Liver (tissue), 9 donors: ENCODE measurements around the gene PARD3. TPM values are rescaled to one million over a fixed set of nuclear protein-coding genes. Genes with fewer than 3 reads are reported as not detected.

Experiments
- DNase-seq: peaks from one replicate; pipeline ENCODE4 v3.0.0-alpha.2; 2017; ENCODE audit warnings: low spot score
- H3K27ac ChIP-seq, 2 donors: one replicate each; pipeline ENCODE4 v1.7.0; 2013; ENCODE audit warnings: inconsistent platforms in 2 of 2, low read length in 2 of 2, control low read depth in 1 of 2, low read depth in 1 of 2, mild to moderate bottlenecking in 1 of 2
- H3K27me3 ChIP-seq, 4 donors: one replicate each; pipeline versions ENCODE4 v1.6.1 to v1.7.0; 2013; ENCODE audit warnings: low read length in 3 of 4, inconsistent platforms in 1 of 4, mild to moderate bottlenecking in 1 of 4, moderate library complexity in 1 of 4; ENCODE audit not compliant: control insufficient read depth in 4 of 4, insufficient read depth in 4 of 4
- H3K36me3 ChIP-seq, 4 donors: one replicate each; pipeline versions ENCODE4 v1.6.1 to v1.7.0; 2013; ENCODE audit warnings: low read length in 3 of 4, mild to moderate bottlenecking in 3 of 4, low read depth in 1 of 4, moderate library complexity in 1 of 4; ENCODE audit not compliant: control insufficient read depth in 4 of 4, insufficient read depth in 3 of 4
- H3K4me1 ChIP-seq, 4 donors: one replicate each; pipeline versions ENCODE4 v1.6.1 to v1.7.0; 2013; ENCODE audit warnings: low read length in 3 of 4, mild to moderate bottlenecking in 3 of 4, moderate library complexity in 1 of 4; ENCODE audit not compliant: control insufficient read depth in 4 of 4, insufficient read depth in 4 of 4
- H3K4me3 ChIP-seq, 3 donors: one replicate each; pipeline versions ENCODE4 v1.6.1 to v1.7.0; 2013; ENCODE audit warnings: low read length in 3 of 3, control low read depth in 1 of 3, low read depth in 1 of 3, mild to moderate bottlenecking in 1 of 3
- H3K9ac ChIP-seq, 2 donors: one replicate each; pipeline ENCODE4 v1.7.0; 2013; ENCODE audit warnings: low read length in 2 of 2, mild to moderate bottlenecking in 2 of 2, moderate library complexity in 2 of 2, control low read depth in 1 of 2, low read depth in 1 of 2
- H3K9me3 ChIP-seq, 4 donors: one replicate each; pipeline versions ENCODE4 v1.6.1 to v1.7.0; 2013; ENCODE audit warnings: low read length in 3 of 4; ENCODE audit not compliant: control insufficient read depth in 4 of 4
- ATF3 ChIP-seq: IDR thresholded peaks from 2 replicates; pipeline ENCODE4 v1.6.1; 2016; ENCODE audit warnings: antibody characterized with exemption
- CTCF ChIP-seq: fragments of 150-350 bp; IDR thresholded peaks from 2 replicates; pipeline ENCODE4 v1.5.1; 2017; ENCODE audit warnings: improper control_type of control experiment, low read depth, low read length; ENCODE audit not compliant: missing input control
- EGR1 ChIP-seq, 2 donors: IDR thresholded peaks; 2 replicates each; pipeline ENCODE4 v1.6.1; 2016 to 2018; ENCODE audit warnings: antibody characterized with exemption in 2 of 2, low read depth in 2 of 2
- FOXA1 ChIP-seq: IDR thresholded peaks from 2 replicates; pipeline ENCODE4 v1.6.1; 2016; ENCODE audit warnings: antibody characterized with exemption
- FOXA2 ChIP-seq: IDR thresholded peaks from 2 replicates; pipeline ENCODE4 v1.6.1; 2016; ENCODE audit warnings: antibody characterized with exemption
- HNF4A ChIP-seq, 2 donors: conservative IDR thresholded peaks; 2 replicates each; pipeline ENCODE4 v1.6.1; 2016; ENCODE audit warnings: antibody characterized with exemption in 2 of 2, mild to moderate bottlenecking in 2 of 2
- HNF4G ChIP-seq: IDR thresholded peaks from 2 replicates; pipeline ENCODE4 v1.6.1; 2016; ENCODE audit warnings: antibody characterized with exemption
- JUND ChIP-seq, 2 donors: IDR thresholded peaks; 2 replicates each; pipeline ENCODE4 v1.6.1; 2016; ENCODE audit warnings: antibody characterized with exemption in 2 of 2
- NR2F2 ChIP-seq: IDR thresholded peaks from 2 replicates; pipeline ENCODE4 v1.6.1; 2016; ENCODE audit warnings: antibody characterized with exemption
- RAD21 ChIP-seq, 2 donors: IDR thresholded peaks; 2 replicates each; pipeline ENCODE4 v1.6.1; 2016; ENCODE audit warnings: antibody characterized with exemption in 2 of 2, mild to moderate bottlenecking in 2 of 2
- RXRA ChIP-seq, 2 donors: IDR thresholded peaks; 2 replicates each; pipeline ENCODE4 v1.6.1; 2017 to 2018; ENCODE audit warnings: antibody characterized with exemption in 2 of 2, mild to moderate bottlenecking in 1 of 2
- SP1 ChIP-seq: IDR thresholded peaks from 2 replicates; pipeline ENCODE4 v1.6.1; 2018; ENCODE audit warnings: antibody characterized with exemption, mild to moderate bottlenecking
- TAF1 ChIP-seq: conservative IDR thresholded peaks from 2 replicates; pipeline ENCODE4 v1.6.1; 2016; ENCODE audit warnings: antibody characterized with exemption, mild to moderate bottlenecking
- YY1 ChIP-seq: IDR thresholded peaks from 2 replicates; pipeline ENCODE4 v1.6.1; 2016; ENCODE audit warnings: antibody characterized with exemption, mild to moderate bottlenecking
- ZBTB33 ChIP-seq: IDR thresholded peaks from 2 replicates; pipeline ENCODE4 v1.6.1; 2016; ENCODE audit warnings: antibody characterized with exemption
- WGBS: extraction: QIAGEN DNeasy Blood & Tissue Kit; methylation state at CpG from one replicate; pipeline ENCODE4 v1.1.7; 2013; 5-methylcytosine and 5-hydroxymethylcytosine counted together
- polyA plus RNA-seq, 2 donors: library from polyadenylated mRNA; stranded (reverse) in 1 of 2; unstranded in 1 of 2; fragments of 200-250 nt in 1 of 2; fragments of >200 nt in 1 of 2; fragmentation: Nextera tagmentation in 1 of 2; extraction: Ambion mirVana in 1 of 2; gene quantifications; one replicate each; pipeline versions ENCODE4 v1.2.1 to v1.2.3, GENCODE V29; 2013 to 2015
- total RNA-seq, 2 donors: library from RNA; depleted of rRNA; stranded (reverse); fragments of >200 nt; gene quantifications; one replicate each; pipeline ENCODE4 v1.2.3, GENCODE V29; 2014
- TF ChIP-seq, protein P1 (sequence below): IDR thresholded peaks from 2 replicates; pipeline ENCODE4 v1.6.1; 2016; ENCODE audit warnings: antibody characterized with exemption
- TF ChIP-seq, protein P2 (sequence below): IDR thresholded peaks from 2 replicates; pipeline ENCODE4 v1.6.1; 2016; ENCODE audit warnings: antibody characterized with exemption, mild to moderate bottlenecking
- donor health status: healthy.
- donor health status: healthy.
- donor health status: healthy.
- donor health status: healthy.
- donor health status: healthy.

The PARD3 gene
- total and polyA plus RNA-seq, 4 donors = 12.3 to 43.8 (median 13.5) TPM

- Histone ChIP-seq H3K27me3 (no peaks in the 10 kb centered on the region), H3K4me1 (peaks cover 0 to 15% (median 0%) of the 10 kb centered on the region in 4 donors), H3K27ac (no peak overlapping the region), H3K4me3 (no peak overlapping the region), H3K9ac (no peak overlapping the region), H3K36me3 (peaks cover 0 to 2% (median 0%) of the 10 kb centered on the region in 4 donors), H3K9me3 (no peaks in the 10 kb centered on the region)
- TF ChIP-seq HNF4A (conservative IDR thresholded peaks at IDR 0.05) (no peak), RXRA (IDR thresholded peaks at IDR 0.05) (no peak), NR2F2 (no peak), CTCF (no peak), FOXA1 (no peak), ATF3 (no peak), RAD21 (IDR thresholded peaks at IDR 0.05) (no peak), ZBTB33 (no peak), YY1 (no peak), SP1 (no peak), FOXA2 (no peak), JUND (IDR thresholded peaks at IDR 0.05) (no peak), HNF4G (no peak)
- TF ChIP-seq, protein P1, sequence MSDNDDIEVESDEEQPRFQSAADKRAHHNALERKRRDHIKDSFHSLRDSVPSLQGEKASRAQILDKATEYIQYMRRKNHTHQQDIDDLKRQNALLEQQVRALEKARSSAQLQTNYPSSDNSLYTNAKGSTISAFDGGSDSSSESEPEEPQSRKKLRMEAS = no peak
- DNase-seq = no peak
- 98% methylated on average over 5 of the region's 5 CpGs for WGBS
Observed at GRCh38 chr10:34166354-34166753, 648.7 kb downstream of the PARD3 start.

- WGBS = 57% methylated on average over 3 of the region's 3 CpGs
- no peak for DNase-seq
- peak overlapping the region in 1 of 2 donors; percentile 55 for H3K27ac ChIP-seq
Observed at GRCh38 chr10:34164029-34164428, 651.1 kb downstream of the PARD3 start.

More at GRCh38 chr10:34164029-34164428, 651.1 kb downstream of the PARD3 start:
- H3K9me3 ChIP-seq = no peaks in the 10 kb centered on the region
- peaks cover 0 to 15% (median 0%) of the 10 kb centered on the region in 4 donors for H3K4me1 ChIP-seq
- H3K9ac ChIP-seq = no peak overlapping the region
- H3K36me3 ChIP-seq = peaks cover 0 to 2% (median 0%) of the 10 kb centered on the region in 4 donors
- no peak overlapping the region for H3K4me3 ChIP-seq
- TF ChIP-seq EGR1 (IDR thresholded peaks at IDR 0.05; ENCODE audit: low read depth in 2 of 2) (no peak), HNF4G (peak; percentile 28), FOXA2 (peak; percentile 53), RXRA (IDR thresholded peaks at IDR 0.05) (peak; percentile 53 to 65), ATF3 (peak; percentile 30), RAD21 (IDR thresholded peaks at IDR 0.05) (peak; percentile 33), JUND (IDR thresholded peaks at IDR 0.05) (peak; percentile 52 to 53), HNF4A (conservative IDR thresholded peaks at IDR 0.05) (peak; percentile 87 to 91), SP1 (peak; percentile 45), TAF1 (no peak), YY1 (no peak)
- TF ChIP-seq, protein P1 = peak; percentile 39
- TF ChIP-seq, protein P2, sequence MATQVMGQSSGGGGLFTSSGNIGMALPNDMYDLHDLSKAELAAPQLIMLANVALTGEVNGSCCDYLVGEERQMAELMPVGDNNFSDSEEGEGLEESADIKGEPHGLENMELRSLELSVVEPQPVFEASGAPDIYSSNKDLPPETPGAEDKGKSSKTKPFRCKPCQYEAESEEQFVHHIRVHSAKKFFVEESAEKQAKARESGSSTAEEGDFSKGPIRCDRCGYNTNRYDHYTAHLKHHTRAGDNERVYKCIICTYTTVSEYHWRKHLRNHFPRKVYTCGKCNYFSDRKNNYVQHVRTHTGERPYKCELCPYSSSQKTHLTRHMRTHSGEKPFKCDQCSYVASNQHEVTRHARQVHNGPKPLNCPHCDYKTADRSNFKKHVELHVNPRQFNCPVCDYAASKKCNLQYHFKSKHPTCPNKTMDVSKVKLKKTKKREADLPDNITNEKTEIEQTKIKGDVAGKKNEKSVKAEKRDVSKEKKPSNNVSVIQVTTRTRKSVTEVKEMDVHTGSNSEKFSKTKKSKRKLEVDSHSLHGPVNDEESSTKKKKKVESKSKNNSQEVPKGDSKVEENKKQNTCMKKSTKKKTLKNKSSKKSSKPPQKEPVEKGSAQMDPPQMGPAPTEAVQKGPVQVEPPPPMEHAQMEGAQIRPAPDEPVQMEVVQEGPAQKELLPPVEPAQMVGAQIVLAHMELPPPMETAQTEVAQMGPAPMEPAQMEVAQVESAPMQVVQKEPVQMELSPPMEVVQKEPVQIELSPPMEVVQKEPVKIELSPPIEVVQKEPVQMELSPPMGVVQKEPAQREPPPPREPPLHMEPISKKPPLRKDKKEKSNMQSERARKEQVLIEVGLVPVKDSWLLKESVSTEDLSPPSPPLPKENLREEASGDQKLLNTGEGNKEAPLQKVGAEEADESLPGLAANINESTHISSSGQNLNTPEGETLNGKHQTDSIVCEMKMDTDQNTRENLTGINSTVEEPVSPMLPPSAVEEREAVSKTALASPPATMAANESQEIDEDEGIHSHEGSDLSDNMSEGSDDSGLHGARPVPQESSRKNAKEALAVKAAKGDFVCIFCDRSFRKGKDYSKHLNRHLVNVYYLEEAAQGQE = no peak
- H3K27me3 ChIP-seq = no peaks in the 10 kb centered on the region
